ENCODE results near the gene CRACR2B. TPM values are rescaled to one million over a fixed set of nuclear protein-coding genes. Genes with fewer than 3 reads are reported as not detected.
A peak's percentile ranks its signal among the peaks of the same experiment; 100 is the strongest.

Gene CRACR2B
- total and polyA plus RNA-seq, 2 of the 13 experiments (the other 11 are each of a cell fraction or from before 2014, with no cell fraction given) = 14.9 to 21.0 TPM

DNA sequence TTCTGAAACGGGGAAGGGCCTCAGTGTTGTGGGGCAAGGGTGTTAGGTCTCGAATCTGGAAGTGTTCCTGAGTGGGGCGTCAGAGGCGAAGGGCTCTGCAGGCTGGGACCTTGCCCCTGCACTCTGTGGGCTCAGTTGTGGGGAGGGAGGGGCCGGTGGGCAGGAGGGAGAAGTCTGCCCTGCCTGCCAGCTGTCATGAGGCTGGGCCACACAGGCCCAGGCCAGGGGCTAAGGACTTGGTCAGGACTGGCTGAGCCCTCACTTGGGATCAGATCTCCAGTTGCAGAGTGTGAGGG is at the start of gene CRACR2B (continued):
- TF ChIP-seq TGIF2 (CRISPR knock-in tag; IDR thresholded peaks at IDR 0.05) (no peak), NPAS2 (CRISPR knock-in tag; IDR thresholded peaks at IDR 0.05; ENCODE audit: borderline replicate concordance) (0 out of 2 replicates have a peak, but pooled peaks have one; percentile 32), ZNF230 (CRISPR knock-in tag; IDR thresholded peaks at IDR 0.05) (0 out of 2 replicates have a peak, but pooled peaks have one; percentile 52)

GRCh38 chr11:778976-779954 is 48.5 kb upstream of the CRACR2B start:
- Histone ChIP-seq H3K27ac (ENCODE audit: extremely low read length, insufficient read depth, low read length) (peak overlapping the region; percentile 75), H3K4me2 (ENCODE audit: low read depth, low read length) (peak overlapping the region; percentile 83), H3K9ac (ENCODE audit: insufficient read depth, low read depth, low read length) (no peak overlapping the region), H3K36me3 (replicated peaks in 1 of 2; ENCODE audit: control insufficient read depth in 1 of 2, insufficient read depth in 2 of 2, low read length in 2 of 2) (peaks cover 5 to 12% of the 10 kb centered on the region in 2 experiments; a peak in 3 of 5 replicates), H3K4me1 (ENCODE audit: insufficient read depth, low read length) (peaks cover 41% of the 10 kb centered on the region), H2AFZ (ENCODE audit: low read length) (no peak overlapping the region), H3K79me2 (ENCODE audit: insufficient read depth, low read length) (peaks cover 22% of the 10 kb centered on the region), H4K20me1 (ENCODE audit: insufficient read depth, low read length) (peaks cover 6% of the 10 kb centered on the region), H3K4me3 (replicated peaks in 1 of 3; ENCODE audit: insufficient read depth in 1 of 3, low read depth in 2 of 3, low read length in 3 of 3) (no peak overlapping the region; a peak in 1 of 6 replicates), H3K9me3 (ENCODE audit: low read length) (no peaks in the 10 kb centered on the region), H3K27me3 (ENCODE audit: control insufficient read depth in 1 of 2, insufficient read depth in 2 of 2, low read length in 2 of 2) (no peaks in the 10 kb centered on the region)
- intact Hi-C loops (cut with micrococcal nuclease; ENCODE audit: unreplicated experiment) = no loop called here
- ChIA-PET CTCF (ENCODE audit: low intra/inter-chr PET ratio, low total read pairs) (no interaction called here), POLR2A (interaction anchor here (1.9 to 4.9 kb wide), 3 partner anchors 16 to 51 kb away, joined by 5 to 44 read pairs (median 12); no protein-coding TSS in a partner anchor)
- in situ Hi-C loops (cut with HindIII; ENCODE audit: extremely low pct_ligation_motif_present, low pct_unique_long_range_greater_than_20kb) = no loop called here
- ATAC-seq (no peak), FAIRE-seq (no peak), DNase-seq (ENCODE audit: low spot score) (no peak)
- TSS peak; percentile 41 for BruUV-seq (replicated peaks)
- 97% methylated on average over 16 of the region's 23 CpGs for WGBS (ENCODE audit: low lambda C conversion rate)
- peak; percentile 41 for TF ChIP-seq CTCF (CRISPR knock-in tag; IDR thresholded peaks at IDR 0.05)
- no peak for TF ChIP-seq HOXA5 (CRISPR knock-in tag; IDR thresholded peaks at IDR 0.05)
- TF ChIP-seq DDIT3 (CRISPR knock-in tag; IDR thresholded peaks at IDR 0.05) = no peak
- no peak for TF ChIP-seq SATB2 (CRISPR knock-in tag; IDR thresholded peaks at IDR 0.05)
- TF ChIP-seq MTA3 (CRISPR knock-in tag; IDR thresholded peaks at IDR 0.05) = no peak
- no peak for TF ChIP-seq ZNF7 (CRISPR knock-in tag; IDR thresholded peaks at IDR 0.05)
- TF ChIP-seq, protein P1, sequence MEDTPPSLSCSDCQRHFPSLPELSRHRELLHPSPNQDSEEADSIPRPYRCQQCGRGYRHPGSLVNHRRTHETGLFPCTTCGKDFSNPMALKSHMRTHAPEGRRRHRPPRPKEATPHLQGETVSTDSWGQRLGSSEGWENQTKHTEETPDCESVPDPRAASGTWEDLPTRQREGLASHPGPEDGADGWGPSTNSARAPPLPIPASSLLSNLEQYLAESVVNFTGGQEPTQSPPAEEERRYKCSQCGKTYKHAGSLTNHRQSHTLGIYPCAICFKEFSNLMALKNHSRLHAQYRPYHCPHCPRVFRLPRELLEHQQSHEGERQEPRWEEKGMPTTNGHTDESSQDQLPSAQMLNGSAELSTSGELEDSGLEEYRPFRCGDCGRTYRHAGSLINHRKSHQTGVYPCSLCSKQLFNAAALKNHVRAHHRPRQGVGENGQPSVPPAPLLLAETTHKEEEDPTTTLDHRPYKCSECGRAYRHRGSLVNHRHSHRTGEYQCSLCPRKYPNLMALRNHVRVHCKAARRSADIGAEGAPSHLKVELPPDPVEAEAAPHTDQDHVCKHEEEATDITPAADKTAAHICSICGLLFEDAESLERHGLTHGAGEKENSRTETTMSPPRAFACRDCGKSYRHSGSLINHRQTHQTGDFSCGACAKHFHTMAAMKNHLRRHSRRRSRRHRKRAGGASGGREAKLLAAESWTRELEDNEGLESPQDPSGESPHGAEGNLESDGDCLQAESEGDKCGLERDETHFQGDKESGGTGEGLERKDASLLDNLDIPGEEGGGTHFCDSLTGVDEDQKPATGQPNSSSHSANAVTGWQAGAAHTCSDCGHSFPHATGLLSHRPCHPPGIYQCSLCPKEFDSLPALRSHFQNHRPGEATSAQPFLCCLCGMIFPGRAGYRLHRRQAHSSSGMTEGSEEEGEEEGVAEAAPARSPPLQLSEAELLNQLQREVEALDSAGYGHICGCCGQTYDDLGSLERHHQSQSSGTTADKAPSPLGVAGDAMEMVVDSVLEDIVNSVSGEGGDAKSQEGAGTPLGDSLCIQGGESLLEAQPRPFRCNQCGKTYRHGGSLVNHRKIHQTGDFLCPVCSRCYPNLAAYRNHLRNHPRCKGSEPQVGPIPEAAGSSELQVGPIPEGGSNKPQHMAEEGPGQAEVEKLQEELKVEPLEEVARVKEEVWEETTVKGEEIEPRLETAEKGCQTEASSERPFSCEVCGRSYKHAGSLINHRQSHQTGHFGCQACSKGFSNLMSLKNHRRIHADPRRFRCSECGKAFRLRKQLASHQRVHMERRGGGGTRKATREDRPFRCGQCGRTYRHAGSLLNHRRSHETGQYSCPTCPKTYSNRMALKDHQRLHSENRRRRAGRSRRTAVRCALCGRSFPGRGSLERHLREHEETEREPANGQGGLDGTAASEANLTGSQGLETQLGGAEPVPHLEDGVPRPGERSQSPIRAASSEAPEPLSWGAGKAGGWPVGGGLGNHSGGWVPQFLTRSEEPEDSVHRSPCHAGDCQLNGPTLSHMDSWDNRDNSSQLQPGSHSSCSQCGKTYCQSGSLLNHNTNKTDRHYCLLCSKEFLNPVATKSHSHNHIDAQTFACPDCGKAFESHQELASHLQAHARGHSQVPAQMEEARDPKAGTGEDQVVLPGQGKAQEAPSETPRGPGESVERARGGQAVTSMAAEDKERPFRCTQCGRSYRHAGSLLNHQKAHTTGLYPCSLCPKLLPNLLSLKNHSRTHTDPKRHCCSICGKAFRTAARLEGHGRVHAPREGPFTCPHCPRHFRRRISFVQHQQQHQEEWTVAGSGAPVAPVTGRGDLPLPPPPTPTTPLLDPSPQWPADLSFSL (CRISPR knock-in tag; IDR thresholded peaks at IDR 0.05) = no peak
- peak; percentile 75 for TF ChIP-seq AGO2 (optimal IDR thresholded peaks at IDR 0.05; ENCODE audit: low read depth, low read length)

Data from HepG2 (cell line).